K562 (cell line): ENCODE data around the gene LAMB2. TPM values are rescaled to one million over a fixed set of nuclear protein-coding genes. Genes with fewer than 3 reads are reported as not detected.

Experiments
- ATAC-seq: fragments of 200-7000 bp; cut with Tn5 transposase; 3 replicates; pipeline ENCODE4 v1.9.1; 2020; ENCODE audit warnings: moderate library complexity
- BruUV-seq: library from RNA; stranded (reverse); fragments of 400-500 nt; replicated peaks from 2 replicates; lab custom pipeline; 2021; lab: Mats Ljungman, UMichigan
- CTCF ChIA-PET: fragments of 300-600 bp; formaldehyde crosslinking; extraction: SDS; loops from one replicate; lab custom pipeline; 2021; ENCODE audit warnings: low intra/inter-chr PET ratio; lab: Yijun Ruan, JAX
- POLR2A ChIA-PET: fragments of 300-600, 350-650 bp; sonication (Branson Sonifier 250); formaldehyde crosslinking; extraction: SDS; loops from one replicate; lab custom pipeline; 2021; ENCODE audit warnings: antibody characterized with exemption, inconsistent platforms; lab: Yijun Ruan, JAX
- DNase-seq, 4 experiments: peaks; one replicate each; pipeline versions ENCODE4 v3.0.0 to v3.0.0-alpha.2; 2011 to 2018; ENCODE audit warnings: low spot score in 3 of 4, mixed read lengths in 3 of 4; ENCODE audit errors: extremely low read depth in 1 of 4
- FAIRE-seq: peaks from 2 replicates; lab custom pipeline; 2011; peaks lifted over from hg19 to GRCh38; lab: Jason Lieb, UNC
- H2AFZ ChIP-seq: 2 replicates; pipeline ENCODE4 v1.6.0; 2011; ENCODE audit warnings: low read depth, low read length, control low read depth, inconsistent platforms
- H3K27ac ChIP-seq: fragments of 200-600 bp; 3 replicates; pipeline ENCODE4 v1.8.0; 2011; ENCODE audit warnings: low read depth, mild to moderate bottlenecking, control low read depth, inconsistent platforms, low read length, moderate library complexity, mixed read lengths; ENCODE audit errors: extremely low read depth
- H3K27me3 ChIP-seq, 2 experiments: fragments of 300-600 bp in 1 of 2; 2 replicates in 1 of 2; 3 replicates in 1 of 2; pipeline versions ENCODE4 v1.6.0 to v1.8.0; 2011; ENCODE audit warnings: inconsistent platforms in 2 of 2, low read length in 2 of 2, mild to moderate bottlenecking in 1 of 2, mixed read lengths in 1 of 2, moderate library complexity in 1 of 2; ENCODE audit not compliant: control insufficient read depth in 2 of 2, insufficient read depth in 2 of 2
- H3K36me3 ChIP-seq: fragments of 300-600 bp; 3 replicates; pipeline ENCODE4 v1.8.0; 2011; ENCODE audit warnings: mild to moderate bottlenecking, low read length, inconsistent platforms; ENCODE audit not compliant: control insufficient read depth, insufficient read depth
- H3K4me1 ChIP-seq, 2 experiments: fragments of 200-600 bp in 1 of 2; replicated peaks in 1 of 2; 2 replicates in 1 of 2; 3 replicates in 1 of 2; pipeline versions ENCODE4 v1.5.1 to v1.8.0; 2011; ENCODE audit warnings: inconsistent platforms in 2 of 2, low read length in 2 of 2, mild to moderate bottlenecking in 1 of 2, mixed read lengths in 1 of 2, moderate library complexity in 1 of 2; ENCODE audit not compliant: control insufficient read depth in 2 of 2, insufficient read depth in 2 of 2
- H3K4me2 ChIP-seq: 2 replicates; pipeline ENCODE4 v1.6.1; 2011; ENCODE audit warnings: low read length, control low read depth, inconsistent platforms, mixed read lengths; ENCODE audit not compliant: insufficient read depth
- H3K4me3 ChIP-seq: fragments of 200-600 bp; sonication (generic), shearing (Covaris generic); 2 replicates; pipeline ENCODE4 v1.5.1; 2016; ENCODE audit warnings: control low read depth, inconsistent platforms
- H3K79me2 ChIP-seq: fragments of 200-600 bp; 3 replicates; pipeline ENCODE4 v1.8.0; 2011; ENCODE audit warnings: low read length, inconsistent platforms; ENCODE audit not compliant: control insufficient read depth, insufficient read depth
- H3K9ac ChIP-seq, 2 experiments: 2 replicates each; pipeline versions ENCODE4 v1.6.0 to v1.6.1; 2011; ENCODE audit warnings: low read depth in 2 of 2, low read length in 2 of 2, control low read depth in 1 of 2, inconsistent platforms in 1 of 2, mild to moderate bottlenecking in 1 of 2, mixed read lengths in 1 of 2; ENCODE audit not compliant: insufficient read depth in 1 of 2
- H3K9me1 ChIP-seq: one replicate; pipeline ENCODE4 v1.6.0; 2011; ENCODE audit warnings: inconsistent platforms, mild to moderate bottlenecking, low read length, moderate library complexity; ENCODE audit not compliant: control insufficient read depth, insufficient read depth
- H3K9me3 ChIP-seq: replicated peaks from 2 replicates; pipeline ENCODE4 v1.5.1; 2011; ENCODE audit warnings: low read depth, low read length, inconsistent platforms; ENCODE audit not compliant: control insufficient read depth, insufficient read depth
- H4K20me1 ChIP-seq: replicated peaks from 2 replicates; pipeline ENCODE4 v1.6.1; 2011; ENCODE audit warnings: low read length, inconsistent platforms, mixed read lengths; ENCODE audit not compliant: control insufficient read depth, insufficient read depth
- HCFC1 ChIP-seq: IDR thresholded peaks from 2 replicates; pipeline ENCODE4 v1.6.1; 2012; ENCODE audit warnings: low read depth, low read length, improper control_type of control experiment
- MTA1 ChIP-seq: fragments of 450-650 bp; IDR thresholded peaks from 2 replicates; pipeline ENCODE4 v1.6.1; 2017; ENCODE audit warnings: borderline replicate concordance
- NFIC ChIP-seq: fragments of 450-650 bp; IDR thresholded peaks from 2 replicates; pipeline ENCODE4 v1.6.1; 2017; ENCODE audit warnings: mild to moderate bottlenecking, inconsistent platforms
- NFIX ChIP-seq: fragments of 250-450 bp; sonication (Bioruptor Pico); IDR thresholded peaks from 2 replicates; pipeline ENCODE4 v1.4.0; 2020; ENCODE audit warnings: low read depth, mild to moderate bottlenecking, moderate library complexity
- POU5F1 ChIP-seq: fragments of 150-350 bp; IDR thresholded peaks from 2 replicates; pipeline ENCODE4 v1.6.1; 2014; ENCODE audit warnings: borderline replicate concordance, low read length, low read depth, mild to moderate bottlenecking; ENCODE audit not compliant: partially characterized antibody
- TAF1 ChIP-seq: IDR thresholded peaks from 2 replicates; pipeline ENCODE4 v1.6.1; 2011; ENCODE audit warnings: mild to moderate bottlenecking, low read length, moderate library complexity; ENCODE audit not compliant: insufficient read depth, control insufficient read depth, severe bottlenecking; ENCODE audit errors: extremely low read depth
- ZNF175 ChIP-seq: fragments of 200-800 bp; sonication (Bioruptor generic); IDR thresholded peaks from 2 replicates; pipeline ENCODE4 v1.6.1; 2016; ENCODE audit warnings: low read depth, mild to moderate bottlenecking, missing genetic modification characterization, missing compliant biosample characterization
- WGBS: fragments of 100-300 bp; shearing (Covaris generic); methylation state at CpG from one replicate; pipeline ENCODE4 v1.1.6; 2016; ENCODE audit warnings: low coverage, mixed read lengths; ENCODE audit not compliant: insufficient coverage; ENCODE audit errors: missing lambda C conversion rate; 5-methylcytosine and 5-hydroxymethylcytosine counted together
- in situ Hi-C: fragments of 300-500 bp; cut with MboI; formaldehyde crosslinking; loops from 4 replicates; pipeline ENCODE4 v1.15.0; 2018; ENCODE audit warnings: inconsistent platforms, mixed read lengths
- intact Hi-C: fragments of 100-400 bp; cut with micrococcal nuclease; formaldehyde crosslinking; loops from 2 replicates; pipeline ENCODE4 v1.14.2; 2022
- polyA plus RNA-seq, 8 experiments: library from polyadenylated mRNA; depleted of rRNA in 4 of 8; stranded (reverse) in 5 of 8; unstranded in 3 of 8; fragments of >200 nt; fragmentation: Nextera tagmentation in 2 of 8; fragmentation: Illumina TruSeq in 1 of 8; extraction: Ambion mirVana in 2 of 8; extraction: Trizol in 1 of 8; gene quantifications; 2 replicates each; pipeline versions ENCODE4 v1.2.1 to v1.2.3, GENCODE V29; 2011 to 2014; ENCODE audit warnings: inconsistent platforms in 1 of 8, missing spikeins in 1 of 8
- total RNA-seq, 7 experiments: library from RNA; depleted of rRNA in 6 of 7; stranded (reverse); fragments of >200 nt in 6 of 7; fragmentation: Illumina TruSeq in 2 of 7; extraction: Trizol in 2 of 7; gene quantifications; 2 replicates each; pipeline versions ENCODE4 v1.2.1 to v1.2.3, GENCODE V29; 2011 to 2021; ENCODE audit warnings: low replicate concordance in 1 of 7

Gene LAMB2
- total and polyA plus RNA-seq, 9 of the 15 experiments (the other 6 are each of a cell fraction or from before 2014, with no cell fraction given): 1.4 to 26.0 (median 16.2) TPM

DNA sequence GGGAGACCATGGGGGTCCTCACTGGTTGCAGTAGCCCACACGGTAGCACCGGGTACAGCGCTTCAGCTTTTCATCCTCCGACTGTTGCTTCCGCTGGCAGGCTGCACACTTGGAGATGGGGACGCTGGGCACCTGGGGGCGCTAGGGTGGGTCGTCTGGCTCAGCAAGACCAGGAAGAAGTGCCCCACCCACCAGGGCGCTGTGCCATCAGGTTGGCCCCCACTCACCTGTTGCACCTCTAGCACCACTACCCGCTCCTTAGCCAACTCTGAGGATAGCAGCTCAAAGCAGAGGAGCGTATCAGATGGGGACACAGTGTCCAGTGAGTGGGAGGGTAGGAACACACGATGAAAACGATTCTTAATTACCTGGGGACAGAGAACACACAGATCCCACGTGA lies 20.6 kb downstream of the LAMB2 start (continued):
- TF ChIP-seq MTA1: no peak
- TF ChIP-seq ZNF175 (CRISPR knock-in tag): no peak
- no peak for TF ChIP-seq HCFC1
- no peak for TF ChIP-seq POU5F1
- TF ChIP-seq, all 486 proteins: peak for 0

DNA sequence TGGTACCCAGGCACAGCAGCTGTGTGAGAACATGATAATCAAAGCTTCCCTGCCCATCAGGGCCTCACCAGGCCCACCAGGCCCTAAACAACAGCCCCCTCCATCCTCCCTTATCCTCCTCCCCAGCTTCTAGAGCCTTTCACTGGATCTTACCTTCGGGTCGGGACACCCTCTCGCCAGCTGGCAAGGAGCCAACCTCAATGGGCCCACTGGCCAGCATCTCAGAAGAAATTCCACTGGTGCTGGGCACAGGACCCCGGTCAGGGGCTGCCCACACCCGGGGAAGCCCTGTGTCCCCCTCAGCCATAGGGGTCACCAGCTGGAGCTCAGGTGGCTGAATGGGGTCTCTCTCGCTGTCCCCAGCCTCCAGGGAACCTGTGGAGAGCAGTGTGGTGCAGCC lies 21.5 kb downstream of the LAMB2 start:
- Histone ChIP-seq H2AFZ (no peak overlapping the region), H3K36me3 (peaks cover 85% of the 10 kb centered on the region), H3K4me3 (no peak overlapping the region), H3K9ac (no peak overlapping the region), H4K20me1 (no peaks in the 10 kb centered on the region), H3K9me1 (no peaks in the 10 kb centered on the region), H3K4me2 (no peak overlapping the region), H3K27me3 (no peaks in the 10 kb centered on the region), H3K4me1 (peaks cover 0 to 3% of the 10 kb centered on the region in 2 experiments; a peak in 1 of 5 replicates), H3K79me2 (no peaks in the 10 kb centered on the region), H3K9me3 (no peaks in the 10 kb centered on the region), H3K27ac (no peak overlapping the region)
- DNase-seq: no peak
- intact Hi-C loops (no loop called here), in situ Hi-C loops (no loop called here)
- BruUV-seq: no TSS peak
- FAIRE-seq: no peak
- CTCF ChIA-PET: no interaction called here
- POLR2A ChIA-PET: no interaction called here
- no peak for ATAC-seq
- no peak for TF ChIP-seq TAF1
- 0 out of 2 replicates have a peak, but pooled peaks have one; percentile 4 for TF ChIP-seq NFIX (CRISPR knock-in tag)
- TF ChIP-seq NFIC: peak; percentile 79
- 54% methylated on average over 3 of the region's 6 CpGs for WGBS
